Liver (tissue), 9 donors: ENCODE measurements around the gene PLSCR3. TPM values are rescaled to one million over a fixed set of nuclear protein-coding genes. Genes with fewer than 3 reads are reported as not detected.

Experiments used
- DNase-seq: peaks from one replicate; pipeline ENCODE4 v3.0.0-alpha.2; 2017; ENCODE audit warnings: low spot score
- H3K27ac ChIP-seq, 2 donors: one replicate each; pipeline ENCODE4 v1.7.0; 2013; ENCODE audit warnings: inconsistent platforms in 2 of 2, low read length in 2 of 2, control low read depth in 1 of 2, low read depth in 1 of 2, mild to moderate bottlenecking in 1 of 2
- H3K27me3 ChIP-seq, 4 donors: one replicate each; pipeline versions ENCODE4 v1.6.1 to v1.7.0; 2013; ENCODE audit warnings: low read length in 3 of 4, inconsistent platforms in 1 of 4, mild to moderate bottlenecking in 1 of 4, moderate library complexity in 1 of 4; ENCODE audit not compliant: control insufficient read depth in 4 of 4, insufficient read depth in 4 of 4
- H3K36me3 ChIP-seq, 4 donors: one replicate each; pipeline versions ENCODE4 v1.6.1 to v1.7.0; 2013; ENCODE audit warnings: low read length in 3 of 4, mild to moderate bottlenecking in 3 of 4, low read depth in 1 of 4, moderate library complexity in 1 of 4; ENCODE audit not compliant: control insufficient read depth in 4 of 4, insufficient read depth in 3 of 4
- H3K4me1 ChIP-seq, 4 donors: one replicate each; pipeline versions ENCODE4 v1.6.1 to v1.7.0; 2013; ENCODE audit warnings: low read length in 3 of 4, mild to moderate bottlenecking in 3 of 4, moderate library complexity in 1 of 4; ENCODE audit not compliant: control insufficient read depth in 4 of 4, insufficient read depth in 4 of 4
- H3K4me3 ChIP-seq, 3 donors: one replicate each; pipeline versions ENCODE4 v1.6.1 to v1.7.0; 2013; ENCODE audit warnings: low read length in 3 of 3, control low read depth in 1 of 3, low read depth in 1 of 3, mild to moderate bottlenecking in 1 of 3
- H3K9ac ChIP-seq, 2 donors: one replicate each; pipeline ENCODE4 v1.7.0; 2013; ENCODE audit warnings: low read length in 2 of 2, mild to moderate bottlenecking in 2 of 2, moderate library complexity in 2 of 2, control low read depth in 1 of 2, low read depth in 1 of 2
- H3K9me3 ChIP-seq, 4 donors: one replicate each; pipeline versions ENCODE4 v1.6.1 to v1.7.0; 2013; ENCODE audit warnings: low read length in 3 of 4; ENCODE audit not compliant: control insufficient read depth in 4 of 4
- ATF3 ChIP-seq: IDR thresholded peaks from 2 replicates; pipeline ENCODE4 v1.6.1; 2016; ENCODE audit warnings: antibody characterized with exemption
- CTCF ChIP-seq: fragments of 150-350 bp; IDR thresholded peaks from 2 replicates; pipeline ENCODE4 v1.5.1; 2017; ENCODE audit warnings: improper control_type of control experiment, low read depth, low read length; ENCODE audit not compliant: missing input control
- EGR1 ChIP-seq, 2 donors: IDR thresholded peaks; 2 replicates each; pipeline ENCODE4 v1.6.1; 2016 to 2018; ENCODE audit warnings: antibody characterized with exemption in 2 of 2, low read depth in 2 of 2
- FOXA1 ChIP-seq: IDR thresholded peaks from 2 replicates; pipeline ENCODE4 v1.6.1; 2016; ENCODE audit warnings: antibody characterized with exemption
- GABPA ChIP-seq, 2 donors: IDR thresholded peaks in 1 of 2; conservative IDR thresholded peaks in 1 of 2; 2 replicates each; pipeline ENCODE4 v1.6.1; 2016; ENCODE audit warnings: antibody characterized with exemption in 2 of 2, mild to moderate bottlenecking in 1 of 2, moderate library complexity in 1 of 2
- HNF4G ChIP-seq: IDR thresholded peaks from 2 replicates; pipeline ENCODE4 v1.6.1; 2016; ENCODE audit warnings: antibody characterized with exemption
- JUND ChIP-seq, 2 donors: IDR thresholded peaks; 2 replicates each; pipeline ENCODE4 v1.6.1; 2016; ENCODE audit warnings: antibody characterized with exemption in 2 of 2
- MAX ChIP-seq: IDR thresholded peaks from 2 replicates; pipeline ENCODE4 v1.6.1; 2016; ENCODE audit warnings: antibody characterized with exemption
- NR2F2 ChIP-seq: IDR thresholded peaks from 2 replicates; pipeline ENCODE4 v1.6.1; 2016; ENCODE audit warnings: antibody characterized with exemption
- RAD21 ChIP-seq, 2 donors: IDR thresholded peaks; 2 replicates each; pipeline ENCODE4 v1.6.1; 2016; ENCODE audit warnings: antibody characterized with exemption in 2 of 2, mild to moderate bottlenecking in 2 of 2
- RXRA ChIP-seq, 2 donors: IDR thresholded peaks; 2 replicates each; pipeline ENCODE4 v1.6.1; 2017 to 2018; ENCODE audit warnings: antibody characterized with exemption in 2 of 2, mild to moderate bottlenecking in 1 of 2
- SP1 ChIP-seq: IDR thresholded peaks from 2 replicates; pipeline ENCODE4 v1.6.1; 2018; ENCODE audit warnings: antibody characterized with exemption, mild to moderate bottlenecking
- TAF1 ChIP-seq: conservative IDR thresholded peaks from 2 replicates; pipeline ENCODE4 v1.6.1; 2016; ENCODE audit warnings: antibody characterized with exemption, mild to moderate bottlenecking
- YY1 ChIP-seq: IDR thresholded peaks from 2 replicates; pipeline ENCODE4 v1.6.1; 2016; ENCODE audit warnings: antibody characterized with exemption, mild to moderate bottlenecking
- ZBTB33 ChIP-seq: IDR thresholded peaks from 2 replicates; pipeline ENCODE4 v1.6.1; 2016; ENCODE audit warnings: antibody characterized with exemption
- WGBS: extraction: QIAGEN DNeasy Blood & Tissue Kit; methylation state at CpG from one replicate; pipeline ENCODE4 v1.1.7; 2013; 5-methylcytosine and 5-hydroxymethylcytosine counted together
- polyA plus RNA-seq, 2 donors: library from polyadenylated mRNA; stranded (reverse) in 1 of 2; unstranded in 1 of 2; fragments of 200-250 nt in 1 of 2; fragments of >200 nt in 1 of 2; fragmentation: Nextera tagmentation in 1 of 2; extraction: Ambion mirVana in 1 of 2; gene quantifications; one replicate each; pipeline versions ENCODE4 v1.2.1 to v1.2.3, GENCODE V29; 2013 to 2015
- total RNA-seq, 2 donors: library from RNA; depleted of rRNA; stranded (reverse); fragments of >200 nt; gene quantifications; one replicate each; pipeline ENCODE4 v1.2.3, GENCODE V29; 2014
- TF ChIP-seq, protein P1 (sequence below): IDR thresholded peaks from 2 replicates; pipeline ENCODE4 v1.6.1; 2016; ENCODE audit warnings: antibody characterized with exemption, mild to moderate bottlenecking
- donor health status: healthy.
- donor health status: healthy.
- donor health status: healthy.
- donor health status: healthy.
- donor health status: healthy.

PLSCR3 gene
- total and polyA plus RNA-seq, 4 donors = 2.8 to 10.9 (median 4.1) TPM

GRCh38 chr17:7383742-7384488 is 10.4 kb downstream of the PLSCR3 start:
- H3K4me1 ChIP-seq = peaks cover 6 to 18% (median 12%) of the 10 kb centered on the region in 4 donors
- peak overlapping the region in 1 of 3 donors; percentile 20 for H3K4me3 ChIP-seq
- no peak for TF ChIP-seq HNF4G
- TF ChIP-seq ATF3 = no peak
- TF ChIP-seq JUND (IDR thresholded peaks at IDR 0.05) = no peak
- TF ChIP-seq YY1 = no peak
- TF ChIP-seq GABPA (IDR thresholded peaks at IDR 0.05 in 1 of 2, conservative IDR thresholded peaks at IDR 0.05 in 1 of 2) = no peak
- TF ChIP-seq SP1 = no peak
- no peak for TF ChIP-seq ZBTB33
- TF ChIP-seq NR2F2 = no peak
- TF ChIP-seq TAF1 = no peak
- no peak for TF ChIP-seq MAX
- no peak for TF ChIP-seq FOXA1
- TF ChIP-seq, protein P1, sequence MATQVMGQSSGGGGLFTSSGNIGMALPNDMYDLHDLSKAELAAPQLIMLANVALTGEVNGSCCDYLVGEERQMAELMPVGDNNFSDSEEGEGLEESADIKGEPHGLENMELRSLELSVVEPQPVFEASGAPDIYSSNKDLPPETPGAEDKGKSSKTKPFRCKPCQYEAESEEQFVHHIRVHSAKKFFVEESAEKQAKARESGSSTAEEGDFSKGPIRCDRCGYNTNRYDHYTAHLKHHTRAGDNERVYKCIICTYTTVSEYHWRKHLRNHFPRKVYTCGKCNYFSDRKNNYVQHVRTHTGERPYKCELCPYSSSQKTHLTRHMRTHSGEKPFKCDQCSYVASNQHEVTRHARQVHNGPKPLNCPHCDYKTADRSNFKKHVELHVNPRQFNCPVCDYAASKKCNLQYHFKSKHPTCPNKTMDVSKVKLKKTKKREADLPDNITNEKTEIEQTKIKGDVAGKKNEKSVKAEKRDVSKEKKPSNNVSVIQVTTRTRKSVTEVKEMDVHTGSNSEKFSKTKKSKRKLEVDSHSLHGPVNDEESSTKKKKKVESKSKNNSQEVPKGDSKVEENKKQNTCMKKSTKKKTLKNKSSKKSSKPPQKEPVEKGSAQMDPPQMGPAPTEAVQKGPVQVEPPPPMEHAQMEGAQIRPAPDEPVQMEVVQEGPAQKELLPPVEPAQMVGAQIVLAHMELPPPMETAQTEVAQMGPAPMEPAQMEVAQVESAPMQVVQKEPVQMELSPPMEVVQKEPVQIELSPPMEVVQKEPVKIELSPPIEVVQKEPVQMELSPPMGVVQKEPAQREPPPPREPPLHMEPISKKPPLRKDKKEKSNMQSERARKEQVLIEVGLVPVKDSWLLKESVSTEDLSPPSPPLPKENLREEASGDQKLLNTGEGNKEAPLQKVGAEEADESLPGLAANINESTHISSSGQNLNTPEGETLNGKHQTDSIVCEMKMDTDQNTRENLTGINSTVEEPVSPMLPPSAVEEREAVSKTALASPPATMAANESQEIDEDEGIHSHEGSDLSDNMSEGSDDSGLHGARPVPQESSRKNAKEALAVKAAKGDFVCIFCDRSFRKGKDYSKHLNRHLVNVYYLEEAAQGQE = no peak
- no peak for TF ChIP-seq CTCF
- no peak for TF ChIP-seq EGR1 (IDR thresholded peaks at IDR 0.05; ENCODE audit: low read depth in 2 of 2)
- no peak for TF ChIP-seq RXRA (IDR thresholded peaks at IDR 0.05)
- no peak for TF ChIP-seq RAD21 (IDR thresholded peaks at IDR 0.05)
- no peak overlapping the region for H3K27ac ChIP-seq
- H3K27me3 ChIP-seq = peaks cover 0 to 3% (median 0%) of the 10 kb centered on the region in 4 donors
- H3K9me3 ChIP-seq = no peaks in the 10 kb centered on the region
- peaks cover 0 to 6% (median 2%) of the 10 kb centered on the region in 4 donors for H3K36me3 ChIP-seq
- WGBS = 63% methylated on average over 65 of the region's 65 CpGs
- no peak overlapping the region for H3K9ac ChIP-seq
- DNase-seq = no peak
